SK-N-SH (cell line): Measurements from ENCODE around the gene CNTFR.

Experiments
- CTCF ChIP-seq: fragments of 200-600 bp; sonication (generic); IDR thresholded peaks from 2 replicates; pipeline ENCODE4 v1.6.1; 2017; ENCODE audit warnings: antibody characterized with exemption, mild to moderate bottlenecking, moderate library complexity
- FOXM1 ChIP-seq: IDR thresholded peaks from 2 replicates; pipeline ENCODE4 v1.4.0; 2012; ENCODE audit warnings: low read depth, mild to moderate bottlenecking
- GABPA ChIP-seq: IDR thresholded peaks from 2 replicates; pipeline ENCODE4 v1.4.0; 2012; ENCODE audit warnings: low read depth, mild to moderate bottlenecking
- MAX ChIP-seq: IDR thresholded peaks from 2 replicates; pipeline ENCODE4 v1.4.0; 2012; ENCODE audit warnings: low read depth
- PBX3 ChIP-seq: IDR thresholded peaks from 2 replicates; pipeline ENCODE4; 2012
- POLR2AphosphoS5 ChIP-seq: IDR thresholded peaks from 2 replicates; pipeline ENCODE4 v1.6.1; 2012; ENCODE audit warnings: low read depth, low read length
- RAD21 ChIP-seq: IDR thresholded peaks from 2 replicates; pipeline ENCODE4 v1.6.1; 2012; ENCODE audit warnings: mild to moderate bottlenecking, low read length
- RCOR1 ChIP-seq: fragments of 150-350 bp; IDR thresholded peaks from 2 replicates; pipeline ENCODE4 v1.6.1; 2017; ENCODE audit warnings: antibody characterized with exemption, low read length
- REST ChIP-seq: IDR thresholded peaks from 2 replicates; pipeline ENCODE4 v1.6.1; 2012; ENCODE audit warnings: mild to moderate bottlenecking, low read depth, low read length, moderate library complexity
- RFX5 ChIP-seq: IDR thresholded peaks from 2 replicates; pipeline ENCODE4 v1.6.1; 2012; ENCODE audit warnings: mild to moderate bottlenecking, improper control_type of control experiment, low read length
- TCF12 ChIP-seq: IDR thresholded peaks from 2 replicates; pipeline ENCODE4 v1.4.0; 2012
- ZBTB33 ChIP-seq: IDR thresholded peaks from 2 replicates; pipeline ENCODE4 v1.4.0; 2012; ENCODE audit warnings: low read depth, borderline replicate concordance

- TF ChIP-seq REST (no peak), POLR2AphosphoS5 (no peak), CTCF (no peak), TCF12 (no peak), ZBTB33 (no peak), PBX3 (no peak), GABPA (no peak), MAX (no peak), FOXM1 (no peak), RCOR1 (no peak), RAD21 (no peak), RFX5 (no peak)
Observed at GRCh38 chr9:34579808-34580163, 9.7 kb downstream of the CNTFR start.
